H7 (cell line): ENCODE data around the gene ILDR2. TPM values are rescaled to one million over a fixed set of nuclear protein-coding genes. Genes with fewer than 3 reads are reported as not detected.

ENCODE experiments used
- DNase-seq: peaks from one replicate; pipeline ENCODE4 v3.0.0; 2012
- H3K27me3 ChIP-seq: 2 replicates; pipeline ENCODE4 v1.6.0; 2011; ENCODE audit warnings: mild to moderate bottlenecking, low read length; ENCODE audit not compliant: control insufficient read depth, insufficient read depth
- H3K36me3 ChIP-seq: replicated peaks from 2 replicates; pipeline ENCODE4 v1.5.1; 2011; ENCODE audit warnings: low read length; ENCODE audit not compliant: control insufficient read depth, insufficient read depth
- H3K4me3 ChIP-seq: 2 replicates; pipeline ENCODE4 v1.5.1; 2011; ENCODE audit warnings: low read depth, mild to moderate bottlenecking, control low read depth, low read length, moderate library complexity; ENCODE audit not compliant: insufficient read depth
- total RNA-seq: library from RNA; depleted of rRNA; stranded (reverse); fragments of >200 nt; shearing (Covaris generic); gene quantifications from 2 replicates; pipeline ENCODE4 v1.2.3, GENCODE V29; 2014; rRNA removed

The ILDR2 gene
- total RNA-seq, 1 experiment from 2014 or later: 0.21 TPM

DNA sequence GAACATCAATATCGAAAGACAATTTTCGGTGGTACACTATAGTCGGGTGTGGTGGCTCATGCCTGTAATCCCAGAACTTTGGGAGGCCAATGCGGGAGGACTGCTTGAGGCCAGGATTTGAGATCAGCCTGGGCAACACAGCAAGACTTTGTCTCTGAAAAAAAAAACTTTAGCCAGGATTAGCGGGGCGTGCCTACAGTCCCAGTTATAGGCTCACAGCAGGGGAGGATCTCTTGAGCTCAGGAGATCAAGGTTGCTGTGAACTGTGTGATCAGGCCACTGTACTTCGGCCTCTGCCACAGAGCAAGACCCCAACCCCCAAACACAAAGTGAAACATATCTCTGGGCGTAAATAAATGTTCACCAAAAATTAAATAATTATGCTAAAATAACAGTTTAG, 100.9 kb downstream of the ILDR2 start:
- Histone ChIP-seq H3K36me3 (no peaks in the 10 kb centered on the region), H3K27me3 (no peaks in the 10 kb centered on the region), H3K4me3 (no peak overlapping the region)
- no peak for DNase-seq

DNA sequence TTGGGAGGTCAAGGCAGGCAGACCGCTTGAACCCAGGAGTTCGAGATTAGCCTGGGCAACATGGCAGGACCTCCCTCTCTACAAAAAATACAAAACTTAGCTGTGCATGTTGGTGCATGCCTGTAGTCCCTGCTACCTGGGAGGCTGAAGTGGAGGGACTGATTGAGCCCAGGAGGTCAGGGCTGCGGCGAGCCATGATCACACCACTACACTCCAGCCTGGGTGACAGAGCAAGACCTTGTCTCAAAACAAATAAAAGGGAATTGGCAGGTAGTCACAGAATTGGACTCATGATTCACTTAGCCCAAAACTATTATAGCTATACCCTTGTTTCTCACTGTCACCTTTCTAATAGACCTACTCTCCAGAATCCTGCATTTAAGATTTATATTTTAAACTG, 104.8 kb downstream of the ILDR2 start:
- no peaks in the 10 kb centered on the region for H3K27me3 ChIP-seq
- no peak overlapping the region for H3K4me3 ChIP-seq
- peaks cover 3% of the 10 kb centered on the region for H3K36me3 ChIP-seq
- DNase-seq: no peak

DNA sequence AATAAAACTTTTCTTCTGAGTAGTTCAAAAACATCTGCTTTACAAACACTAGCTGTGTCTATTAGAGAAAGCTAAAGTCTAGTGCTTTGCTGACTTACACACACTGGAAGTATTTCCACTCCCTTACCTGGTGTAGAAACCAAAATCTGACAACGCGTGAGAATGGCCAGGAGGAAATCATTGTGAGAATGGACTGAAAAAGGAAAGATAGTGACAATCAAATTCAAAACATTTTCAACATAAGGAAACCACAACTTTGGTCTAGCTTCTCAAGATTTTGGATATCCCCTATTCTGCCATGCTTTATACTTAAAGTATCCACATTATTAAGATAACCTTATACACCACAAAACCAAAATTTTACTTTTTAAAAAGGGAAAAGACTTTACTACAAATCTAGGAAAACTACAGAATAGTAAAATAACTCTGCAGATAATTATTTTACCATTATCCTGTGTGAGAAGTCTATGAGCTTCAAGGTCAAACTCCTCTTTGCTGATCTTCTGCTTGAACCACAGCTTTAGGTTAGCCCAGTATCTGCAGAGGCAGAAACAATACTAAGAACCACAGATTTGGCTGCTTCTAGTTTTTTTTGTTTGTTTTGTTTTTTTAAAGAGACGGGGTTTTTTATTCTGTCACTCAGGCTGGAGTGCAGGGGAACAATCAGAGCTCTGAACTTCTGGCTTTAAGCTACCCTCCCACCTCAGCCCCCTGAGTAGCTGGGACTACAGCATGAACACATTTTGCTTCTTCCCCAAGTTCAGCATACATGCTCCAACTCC, 105.8 kb downstream of the ILDR2 start:
- no peak for DNase-seq
- Histone ChIP-seq H3K27me3 (no peaks in the 10 kb centered on the region), H3K4me3 (no peak overlapping the region), H3K36me3 (peaks cover 3% of the 10 kb centered on the region)

DNA sequence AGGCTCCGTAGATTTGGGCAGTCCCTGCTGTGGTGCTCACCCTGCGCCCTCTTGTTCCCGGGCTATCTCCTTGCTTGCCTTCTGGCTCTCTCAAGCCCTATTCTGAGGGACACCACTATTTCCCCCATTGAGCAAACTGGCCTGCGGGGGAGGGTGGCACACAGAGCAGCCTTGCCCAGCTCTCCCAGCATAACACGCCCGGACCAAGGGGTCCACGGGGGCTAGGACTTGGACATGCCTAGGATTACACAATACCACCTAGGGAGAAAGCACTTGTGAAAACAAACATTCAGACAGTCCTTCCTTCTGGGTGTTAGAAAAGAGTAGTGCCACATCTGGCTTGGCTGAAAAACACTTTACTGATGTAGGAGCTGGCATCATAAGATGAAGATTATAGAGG, 106.7 kb downstream of the ILDR2 start:
- peaks cover 3% of the 10 kb centered on the region for H3K36me3 ChIP-seq
- H3K27me3 ChIP-seq: no peaks in the 10 kb centered on the region
- no peak overlapping the region for H3K4me3 ChIP-seq
- no peak for DNase-seq

DNA sequence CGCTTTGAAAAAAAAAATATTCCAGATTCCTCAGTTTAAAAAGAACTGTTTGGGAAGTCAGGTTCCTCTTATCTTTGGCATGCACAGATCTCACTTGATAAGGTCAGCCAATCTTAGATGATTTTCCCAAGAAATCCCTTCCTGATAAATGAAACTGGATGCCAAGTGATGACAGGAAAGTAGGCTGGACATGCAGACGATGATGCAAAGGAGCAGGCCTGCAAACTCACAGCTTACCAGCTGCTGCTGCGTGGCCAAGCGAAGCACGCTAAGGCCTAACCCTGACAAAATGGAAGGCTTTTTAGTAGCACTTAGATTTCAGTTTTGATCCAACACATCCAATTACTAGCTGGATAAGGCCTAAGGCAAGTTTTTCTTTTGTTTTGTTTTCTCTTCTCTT, 109.4 kb downstream of the ILDR2 start:
- Histone ChIP-seq H3K27me3 (no peaks in the 10 kb centered on the region), H3K36me3 (peaks cover 5% of the 10 kb centered on the region), H3K4me3 (no peak overlapping the region)
- no peak for DNase-seq

DNA sequence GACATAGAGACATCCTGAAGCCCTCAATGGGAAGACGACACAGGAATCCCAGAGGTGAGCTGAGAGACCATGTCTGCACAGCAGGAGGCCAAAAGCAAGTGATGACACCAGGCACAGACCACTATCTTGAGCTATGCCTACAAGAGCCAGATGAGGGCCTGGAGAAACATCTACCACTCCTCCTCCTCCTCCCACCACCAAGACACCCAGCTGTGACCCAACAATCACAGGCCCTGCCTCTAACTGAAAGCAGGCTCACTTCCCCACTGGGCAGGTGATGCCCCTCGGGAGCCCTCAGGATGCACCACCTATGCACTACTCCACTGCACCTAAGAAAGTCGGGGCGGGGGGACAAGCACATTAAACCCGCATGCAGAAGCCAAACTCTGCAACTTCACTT, 115.7 kb downstream of the ILDR2 start:
- peak; percentile 36 for DNase-seq
- Histone ChIP-seq H3K36me3 (peaks cover 12% of the 10 kb centered on the region), H3K27me3 (no peaks in the 10 kb centered on the region), H3K4me3 (no peak overlapping the region)

DNA sequence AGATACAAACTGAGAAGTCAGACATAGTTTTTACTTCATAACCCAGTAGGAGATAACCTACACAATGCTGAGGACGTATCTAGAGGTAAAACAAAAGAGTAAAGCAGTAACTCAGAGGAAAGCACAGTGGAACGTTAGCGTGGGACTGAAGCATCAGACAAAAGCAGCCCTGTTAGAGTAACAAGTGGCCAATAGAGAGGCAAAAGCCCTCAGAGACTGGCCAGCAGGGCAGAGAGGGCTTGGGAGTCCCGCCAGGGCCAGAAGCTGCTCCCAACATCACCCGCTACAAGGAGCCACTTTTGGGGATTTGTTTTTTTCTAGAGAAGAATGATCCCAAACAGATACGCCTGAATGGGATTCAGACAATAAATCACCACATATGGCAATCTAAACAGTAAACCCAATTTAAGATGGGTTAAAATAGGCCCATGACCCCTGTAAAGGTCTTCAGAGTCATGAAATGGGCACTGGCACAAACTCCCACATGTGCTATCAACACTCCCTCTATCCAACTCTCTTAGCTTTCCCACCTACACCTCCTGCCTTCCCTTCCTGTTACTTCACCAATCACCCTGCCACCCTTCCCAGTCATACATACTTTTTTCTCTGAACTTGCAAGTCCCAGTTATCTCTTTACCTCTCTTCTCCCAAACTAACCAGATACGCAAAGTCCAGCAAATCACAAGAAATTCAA, 116.5 kb downstream of the ILDR2 start:
- Histone ChIP-seq H3K27me3 (no peaks in the 10 kb centered on the region), H3K36me3 (peaks cover 12% of the 10 kb centered on the region), H3K4me3 (no peak overlapping the region)
- no peak for DNase-seq

Other genes starting within 250 kb of the ILDR2 start
- 43.0 and 46.9 TPM in 2 replicates for gene POGK, start 136.1 kb downstream of the ILDR2 start, total RNA-seq
- 30.7 and 39.4 TPM in 2 replicates for gene TADA1, start 99.3 kb downstream of the ILDR2 start, total RNA-seq
- gene MAEL, start 13.7 kb upstream of the ILDR2 start, total RNA-seq: not detected in 2 replicates
- gene GPA33, start 114.8 kb upstream of the ILDR2 start, total RNA-seq: 0.59 and 0.69 TPM in 2 replicates
- 0.07 and 0.24 TPM in 2 replicates for gene STYXL2, start 118.5 kb upstream of the ILDR2 start, total RNA-seq
- 21.5 and 28.8 TPM in 2 replicates for gene POU2F1, start 245.3 kb upstream of the ILDR2 start, total RNA-seq